ENCODE measurements around the gene PRR23E. TPM values are rescaled to one million over a fixed set of nuclear protein-coding genes. Genes with fewer than 3 reads are reported as not detected.

PRR23E gene
- polyA plus RNA-seq, 1 donor = not detected

DNA sequence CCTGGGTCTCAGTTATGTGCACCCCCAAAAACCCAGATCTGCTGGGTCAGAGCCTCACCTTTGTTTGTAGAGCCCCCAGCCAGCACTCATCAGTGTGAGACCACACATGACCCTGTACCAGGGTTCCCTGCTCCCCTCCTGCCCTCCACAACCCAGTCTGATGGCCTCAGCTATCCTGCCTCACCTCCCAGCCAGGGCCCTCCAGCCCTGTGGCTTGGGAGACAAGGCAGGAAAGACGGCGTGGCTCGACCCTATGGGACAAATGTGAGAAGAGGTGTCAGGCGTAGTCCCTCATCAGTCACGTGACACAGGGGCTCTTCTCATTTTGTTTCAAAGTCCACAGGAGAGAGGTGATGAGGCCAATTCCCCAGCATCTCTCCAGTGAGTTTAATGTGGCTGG lies 28.3 kb upstream of the PRR23E start:
- no peak overlapping the region for H3K27ac ChIP-seq (ENCODE audit: low read length)
- H3K4me1 ChIP-seq (ENCODE audit: control insufficient read depth, insufficient read depth, low read length) = no peaks in the 10 kb centered on the region
- no peaks in the 10 kb centered on the region for H3K36me3 ChIP-seq (ENCODE audit: control insufficient read depth, insufficient read depth, low read length)
- DNase-seq = no peak
- peaks cover 8% of the 10 kb centered on the region for H3K27me3 ChIP-seq (ENCODE audit: control insufficient read depth, insufficient read depth, low read length)
- no peaks in the 10 kb centered on the region for H3K9me3 ChIP-seq (ENCODE audit: control insufficient read depth, low read depth, low read length)
- H3K4me3 ChIP-seq (ENCODE audit: low read length) = no peak overlapping the region
- WGBS (ENCODE audit: insufficient coverage, low lambda C conversion rate) = no CpG with 5 or more reads among the region's 5 CpGs

DNA sequence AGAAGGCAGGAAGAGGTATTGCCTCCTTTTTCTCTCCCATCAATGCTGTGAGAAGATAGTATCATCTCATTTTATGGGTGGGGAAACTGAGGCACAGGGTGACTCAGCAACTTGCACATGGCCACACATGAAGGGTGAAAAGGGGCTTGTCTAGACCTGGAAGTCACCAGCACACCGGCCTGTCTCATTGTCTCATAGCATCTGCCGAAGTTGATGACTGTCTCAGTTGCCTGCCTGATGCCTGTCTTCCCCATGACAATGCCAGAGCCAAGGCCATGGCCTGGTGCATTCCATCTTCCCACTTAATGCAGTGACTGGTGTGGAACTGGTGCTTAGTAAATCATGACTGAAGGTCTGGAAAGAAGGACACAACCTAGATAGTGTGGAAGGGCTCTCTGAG lies 27.9 kb upstream of the PRR23E start:
- Histone ChIP-seq H3K4me3 (ENCODE audit: low read length) (no peak overlapping the region), H3K4me1 (ENCODE audit: control insufficient read depth, insufficient read depth, low read length) (no peaks in the 10 kb centered on the region), H3K27ac (ENCODE audit: low read length) (no peak overlapping the region), H3K36me3 (ENCODE audit: control insufficient read depth, insufficient read depth, low read length) (no peaks in the 10 kb centered on the region), H3K9me3 (ENCODE audit: control insufficient read depth, low read depth, low read length) (no peaks in the 10 kb centered on the region), H3K27me3 (ENCODE audit: control insufficient read depth, insufficient read depth, low read length) (peaks cover 8% of the 10 kb centered on the region)
- DNase-seq = no peak
- WGBS (ENCODE audit: insufficient coverage, low lambda C conversion rate) = no CpG with 5 or more reads among the region's 2 CpGs

- Histone ChIP-seq H3K4me1 (ENCODE audit: control insufficient read depth, insufficient read depth, low read length) (no peaks in the 10 kb centered on the region), H3K27me3 (ENCODE audit: control insufficient read depth, insufficient read depth, low read length) (peaks cover 13% of the 10 kb centered on the region), H3K9me3 (ENCODE audit: control insufficient read depth, low read depth, low read length) (no peaks in the 10 kb centered on the region), H3K36me3 (ENCODE audit: control insufficient read depth, insufficient read depth, low read length) (no peaks in the 10 kb centered on the region), H3K4me3 (ENCODE audit: low read length) (no peak overlapping the region), H3K27ac (ENCODE audit: low read length) (no peak overlapping the region)
- WGBS (ENCODE audit: insufficient coverage, low lambda C conversion rate) = 50% methylated on average over 2 of the region's 5 CpGs
- no peak for DNase-seq
These were observed 27.0 kb upstream of the PRR23E start for GRCh38 chr3:127165694-127166485.

GRCh38 chr3:127166501-127167065 lies 26.3 kb upstream of the PRR23E start:
- peaks cover 19% of the 10 kb centered on the region for H3K27me3 ChIP-seq (ENCODE audit: control insufficient read depth, insufficient read depth, low read length)
- no peaks in the 10 kb centered on the region for H3K36me3 ChIP-seq (ENCODE audit: control insufficient read depth, insufficient read depth, low read length)
- H3K4me1 ChIP-seq (ENCODE audit: control insufficient read depth, insufficient read depth, low read length) = no peaks in the 10 kb centered on the region
- H3K27ac ChIP-seq (ENCODE audit: low read length) = no peak overlapping the region
- no peak for DNase-seq
- no peak overlapping the region for H3K4me3 ChIP-seq (ENCODE audit: low read length)
- H3K9me3 ChIP-seq (ENCODE audit: control insufficient read depth, low read depth, low read length) = no peaks in the 10 kb centered on the region
- whole genome bisulfite sequencing (ENCODE audit: insufficient coverage, low lambda C conversion rate) = 76% methylated on average over 3 of the region's 9 CpGs

GRCh38 chr3:127167315-127168043 lies 25.5 kb upstream of the PRR23E start:
- DNase-seq = no peak
- no peaks in the 10 kb centered on the region for H3K9me3 ChIP-seq (ENCODE audit: control insufficient read depth, low read depth, low read length)
- H3K4me3 ChIP-seq (ENCODE audit: low read length) = no peak overlapping the region
- H3K27me3 ChIP-seq (ENCODE audit: control insufficient read depth, insufficient read depth, low read length) = peaks cover 20% of the 10 kb centered on the region
- no peaks in the 10 kb centered on the region for H3K4me1 ChIP-seq (ENCODE audit: control insufficient read depth, insufficient read depth, low read length)
- WGBS (ENCODE audit: insufficient coverage, low lambda C conversion rate) = 80% methylated on average over 1 of the region's 9 CpGs
- H3K27ac ChIP-seq (ENCODE audit: low read length) = no peak overlapping the region
- no peaks in the 10 kb centered on the region for H3K36me3 ChIP-seq (ENCODE audit: control insufficient read depth, insufficient read depth, low read length)

GRCh38 chr3:127168271-127168670 lies 24.7 kb upstream of the PRR23E start:
- H3K27me3 ChIP-seq (ENCODE audit: control insufficient read depth, insufficient read depth, low read length) = peaks cover 26% of the 10 kb centered on the region
- DNase-seq = no peak
- H3K27ac ChIP-seq (ENCODE audit: low read length) = no peak overlapping the region
- H3K4me1 ChIP-seq (ENCODE audit: control insufficient read depth, insufficient read depth, low read length) = no peaks in the 10 kb centered on the region
- H3K4me3 ChIP-seq (ENCODE audit: low read length) = no peak overlapping the region
- no peaks in the 10 kb centered on the region for H3K36me3 ChIP-seq (ENCODE audit: control insufficient read depth, insufficient read depth, low read length)
- no peaks in the 10 kb centered on the region for H3K9me3 ChIP-seq (ENCODE audit: control insufficient read depth, low read depth, low read length)
- WGBS (ENCODE audit: insufficient coverage, low lambda C conversion rate) = no CpG with 5 or more reads among the region's 6 CpGs

GRCh38 chr3:127170814-127171213 lies 22.1 kb upstream of the PRR23E start:
- H3K36me3 ChIP-seq (ENCODE audit: control insufficient read depth, insufficient read depth, low read length) = no peaks in the 10 kb centered on the region
- no peak overlapping the region for H3K27ac ChIP-seq (ENCODE audit: low read length)
- no CpG with 5 or more reads among the region's 7 CpGs for WGBS (ENCODE audit: insufficient coverage, low lambda C conversion rate)
- no peaks in the 10 kb centered on the region for H3K4me1 ChIP-seq (ENCODE audit: control insufficient read depth, insufficient read depth, low read length)
- no peak overlapping the region for H3K4me3 ChIP-seq (ENCODE audit: low read length)
- no peak for DNase-seq
- H3K9me3 ChIP-seq (ENCODE audit: control insufficient read depth, low read depth, low read length) = no peaks in the 10 kb centered on the region
- H3K27me3 ChIP-seq (ENCODE audit: control insufficient read depth, insufficient read depth, low read length) = peaks cover 32% of the 10 kb centered on the region

GRCh38 chr3:127171320-127171719 lies 21.6 kb upstream of the PRR23E start:
- Histone ChIP-seq H3K4me1 (ENCODE audit: control insufficient read depth, insufficient read depth, low read length) (no peaks in the 10 kb centered on the region), H3K4me3 (ENCODE audit: low read length) (no peak overlapping the region), H3K36me3 (ENCODE audit: control insufficient read depth, insufficient read depth, low read length) (no peaks in the 10 kb centered on the region), H3K27me3 (ENCODE audit: control insufficient read depth, insufficient read depth, low read length) (peaks cover 32% of the 10 kb centered on the region), H3K27ac (ENCODE audit: low read length) (no peak overlapping the region), H3K9me3 (ENCODE audit: control insufficient read depth, low read depth, low read length) (no peaks in the 10 kb centered on the region)
- WGBS (ENCODE audit: insufficient coverage, low lambda C conversion rate) = no CpG with 5 or more reads among the region's 6 CpGs
- DNase-seq = no peak

DNA sequence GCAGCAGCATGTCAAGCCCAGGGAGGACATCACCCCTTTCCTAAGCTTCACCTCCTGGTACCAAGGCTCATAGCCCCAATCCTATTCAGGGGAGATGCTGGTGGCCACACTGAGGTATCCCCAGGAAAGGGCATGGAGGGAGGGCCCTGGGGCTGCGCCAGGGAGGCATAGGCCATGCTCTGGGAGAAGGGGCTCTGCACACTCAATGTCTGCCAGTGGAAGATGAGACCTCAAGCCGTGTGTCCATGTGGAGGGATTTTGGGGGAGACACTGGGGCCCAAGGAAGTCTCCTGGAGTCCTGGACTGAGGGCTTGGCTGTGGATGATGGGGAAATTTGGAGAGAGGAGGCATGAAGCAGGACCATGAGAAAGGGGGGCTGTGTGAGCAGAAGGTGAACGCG lies 21.2 kb upstream of the PRR23E start:
- Histone ChIP-seq H3K36me3 (ENCODE audit: control insufficient read depth, insufficient read depth, low read length) (no peaks in the 10 kb centered on the region), H3K27me3 (ENCODE audit: control insufficient read depth, insufficient read depth, low read length) (peaks cover 32% of the 10 kb centered on the region), H3K9me3 (ENCODE audit: control insufficient read depth, low read depth, low read length) (no peaks in the 10 kb centered on the region), H3K4me3 (ENCODE audit: low read length) (no peak overlapping the region), H3K4me1 (ENCODE audit: control insufficient read depth, insufficient read depth, low read length) (no peaks in the 10 kb centered on the region), H3K27ac (ENCODE audit: low read length) (no peak overlapping the region)
- no peak for DNase-seq
- no CpG with 5 or more reads among the region's 4 CpGs for WGBS (ENCODE audit: insufficient coverage, low lambda C conversion rate)

DNA sequence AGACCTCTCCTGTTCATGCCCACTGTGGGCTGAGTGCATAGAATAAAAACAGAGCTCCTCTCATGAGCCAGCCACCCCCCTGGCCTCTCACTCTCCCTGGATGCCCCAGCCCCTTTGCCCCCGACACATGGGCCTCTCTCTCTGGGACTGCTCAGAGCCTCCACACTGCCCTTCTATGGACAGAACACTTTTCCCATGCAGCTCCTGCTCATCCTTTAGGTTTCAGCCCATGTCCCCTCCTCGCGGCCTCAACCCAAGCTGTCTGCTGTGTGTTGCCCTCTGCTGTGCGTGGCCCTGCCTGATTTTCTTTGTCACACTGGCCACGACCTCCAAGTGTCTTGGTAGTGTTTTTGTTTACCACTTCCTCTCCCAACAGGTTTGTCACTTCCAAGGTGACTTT lies 20.7 kb upstream of the PRR23E start:
- no peak overlapping the region for H3K27ac ChIP-seq (ENCODE audit: low read length)
- H3K9me3 ChIP-seq (ENCODE audit: control insufficient read depth, low read depth, low read length) = no peaks in the 10 kb centered on the region
- H3K36me3 ChIP-seq (ENCODE audit: control insufficient read depth, insufficient read depth, low read length) = no peaks in the 10 kb centered on the region
- no CpG with 5 or more reads among the region's 5 CpGs for WGBS (ENCODE audit: insufficient coverage, low lambda C conversion rate)
- peaks cover 32% of the 10 kb centered on the region for H3K27me3 ChIP-seq (ENCODE audit: control insufficient read depth, insufficient read depth, low read length)
- H3K4me1 ChIP-seq (ENCODE audit: control insufficient read depth, insufficient read depth, low read length) = no peaks in the 10 kb centered on the region
- no peak for DNase-seq
- H3K4me3 ChIP-seq (ENCODE audit: low read length) = no peak overlapping the region
